CD4-positive, alpha-beta T cell (primary cell): Measurements from ENCODE around the gene CNTFR. TPM values are rescaled to one million over a fixed set of nuclear protein-coding genes. Genes with fewer than 3 reads are reported as not detected.

Experiments used
- ATAC-seq: fragments of 200-7000 bp; cut with Tn5 transposase; one replicate; pipeline ENCODE4 v1.10.0; 2022; ENCODE audit warnings: mild to moderate bottlenecking; ENCODE audit not compliant: poor library complexity
- CTCF ChIA-PET: fragments of 350-600 bp; sonication (Branson Sonifier 250); formaldehyde crosslinking; loops from one replicate; lab custom pipeline; 2021; ENCODE audit warnings: antibody characterized with exemption, inconsistent platforms; lab: Charles Lee
- POLR2A ChIA-PET: fragments of 350-600 bp; sonication (Branson Sonifier 250); formaldehyde crosslinking; loops from one replicate; lab custom pipeline; 2021; ENCODE audit warnings: antibody characterized with exemption, inconsistent platforms; lab: Charles Lee
- DNase-seq, 14 experiments: peaks; one replicate each; pipeline ENCODE4 v3.0.0-alpha.2; 2013 to 2020; ENCODE audit warnings: mixed read lengths in 2 of 14
- H3K27ac ChIP-seq, 2 donors: one replicate each; pipeline versions ENCODE4 v1.5.1 to v1.7.0; 2013; ENCODE audit warnings: low read length in 2 of 2, low read depth in 1 of 2, mild to moderate bottlenecking in 1 of 2
- H3K27me3 ChIP-seq, 2 experiments: 1 replicate in 1 of 2; 2 replicates in 1 of 2; pipeline versions ENCODE4 v1.6.1 to v1.7.0; 2013; ENCODE audit warnings: low read length in 2 of 2, control low read depth in 1 of 2, mild to moderate bottlenecking in 1 of 2, moderate library complexity in 1 of 2; ENCODE audit not compliant: insufficient read depth in 2 of 2, control insufficient read depth in 1 of 2
- H3K36me3 ChIP-seq: one replicate; pipeline ENCODE4 v1.6.1; 2013; ENCODE audit warnings: low read length, control low read depth; ENCODE audit not compliant: insufficient read depth
- H3K4me1 ChIP-seq: one replicate; pipeline ENCODE4 v1.6.1; 2013; ENCODE audit warnings: low read length, control low read depth; ENCODE audit not compliant: insufficient read depth
- H3K4me3 ChIP-seq: one replicate; pipeline ENCODE4 v1.5.1; 2013; ENCODE audit warnings: mild to moderate bottlenecking, low read length, moderate library complexity
- H3K9me3 ChIP-seq, 2 experiments: 1 replicate in 1 of 2; 2 replicates in 1 of 2; pipeline versions ENCODE4 v1.6.1 to v1.7.0; 2013; ENCODE audit warnings: low read length in 2 of 2, mild to moderate bottlenecking in 2 of 2, control low read depth in 1 of 2, moderate library complexity in 1 of 2; ENCODE audit not compliant: control insufficient read depth in 1 of 2, insufficient read depth in 1 of 2
- H3K27ac Mint-ChIP-seq: one replicate; pipeline ENCODE4 v1.8.0; 2020; ENCODE audit warnings: mixed read lengths
- H3K27me3 Mint-ChIP-seq: one replicate; pipeline ENCODE4 v1.8.0; 2021; ENCODE audit warnings: mixed read lengths
- H3K36me3 Mint-ChIP-seq: one replicate; pipeline ENCODE4 v1.8.0; 2021; ENCODE audit warnings: low read depth, mixed read lengths
- H3K4me1 Mint-ChIP-seq: one replicate; pipeline ENCODE4 v1.8.0; 2021; ENCODE audit warnings: low read depth, mixed read lengths
- H3K4me3 Mint-ChIP-seq: one replicate; pipeline ENCODE4 v1.8.0; 2020; ENCODE audit warnings: mild to moderate bottlenecking, mixed read lengths
- H3K9me3 Mint-ChIP-seq: one replicate; pipeline ENCODE4 v1.8.0; 2020; ENCODE audit warnings: mixed read lengths
- CTCF ChIP-seq: fragments of 200-600 bp; IDR thresholded peaks from one replicate; pipeline ENCODE4 v1.8.0; 2022; ENCODE audit warnings: antibody characterized with exemption, mild to moderate bottlenecking
- intact Hi-C, 2 experiments: fragments of 100-400 bp; cut with DNase I in 1 of 2; cut with micrococcal nuclease in 1 of 2; formaldehyde crosslinking; loops; one replicate each; pipeline versions ENCODE4 v1.15.1 to v1.9.0; 2023 to 2025; cut with DNase I, micrococcal nuclease
- total RNA-seq, 174 experiments: library from RNA in 2 of 174; stranded (reverse) in 2 of 174; gene quantifications; one replicate each; pipeline ENCODE4 v1.2.3 and lab custom pipeline; 2021 to 2026

Gene CNTFR
- total RNA-seq, 2 experiments from 2014 or later, result not detected

GRCh38 chr9:34563262-34563661 lies 26.3 kb downstream of the CNTFR start:
- Histone ChIP-seq H3K4me1 (no peaks in the 10 kb centered on the region), H3K4me3 (no peak overlapping the region), H3K9me3 (peaks cover 0 to 11% of the 10 kb centered on the region in 2 experiments), H3K36me3 (no peaks in the 10 kb centered on the region), H3K27ac (no peak overlapping the region), H3K27me3 (peaks cover 18 to 24% of the 10 kb centered on the region in 2 experiments)
- Mint-ChIP-seq H3K36me3 (no peaks in the 10 kb centered on the region), H3K4me3 (no peak overlapping the region), H3K4me1 (no peaks in the 10 kb centered on the region), H3K27ac (no peak overlapping the region), H3K9me3 (no peaks in the 10 kb centered on the region), H3K27me3 (peaks cover 64% of the 10 kb centered on the region)
- no peak for TF ChIP-seq CTCF
- CTCF ChIA-PET, result no interaction called here
- POLR2A ChIA-PET, result no interaction called here
- DNase-seq, result no peak
- no peak for ATAC-seq
- intact Hi-C loops, result no loop called here

- DNase-seq, result peak in 2 of 14 experiments; percentile 15 to 27
- Histone ChIP-seq H3K27me3 (peaks cover 18 to 25% of the 10 kb centered on the region in 2 experiments), H3K4me1 (no peaks in the 10 kb centered on the region), H3K27ac (no peak overlapping the region), H3K4me3 (no peak overlapping the region), H3K9me3 (peaks cover 0 to 11% of the 10 kb centered on the region in 2 experiments), H3K36me3 (no peaks in the 10 kb centered on the region)
- no peaks in the 10 kb centered on the region for H3K9me3 Mint-ChIP-seq
- H3K4me1 Mint-ChIP-seq, result no peaks in the 10 kb centered on the region
- H3K4me3 Mint-ChIP-seq, result no peak overlapping the region
- no peaks in the 10 kb centered on the region for H3K36me3 Mint-ChIP-seq
- intact Hi-C loops, result no loop called here
- POLR2A ChIA-PET, result interaction anchor here (0.6 kb wide), 1 partner anchor 121 kb away, joined by 3 read pairs; no protein-coding TSS in a partner anchor
- peaks cover 67% of the 10 kb centered on the region for H3K27me3 Mint-ChIP-seq
- no peak overlapping the region for H3K27ac Mint-ChIP-seq
- no peak for ATAC-seq
- peak; percentile 27 for TF ChIP-seq CTCF
- CTCF ChIA-PET, result interaction anchor here (0.7 to 1.0 kb wide), 2 partner anchors 12 to 29 kb away, joined by 3 read pairs; no protein-coding TSS in a partner anchor
Measured at GRCh38 chr9:34562135-34562745, 27.3 kb downstream of the CNTFR start.

GRCh38 chr9:34560599-34561214 lies 28.8 kb downstream of the CNTFR start:
- ATAC-seq, result no peak
- H3K27ac Mint-ChIP-seq, result no peak overlapping the region
- H3K36me3 ChIP-seq, result no peaks in the 10 kb centered on the region
- H3K4me3 Mint-ChIP-seq, result no peak overlapping the region
- ChIA-PET CTCF (no interaction called here), POLR2A (no interaction called here)
- H3K9me3 Mint-ChIP-seq, result no peaks in the 10 kb centered on the region
- no peaks in the 10 kb centered on the region for H3K36me3 Mint-ChIP-seq
- H3K4me3 ChIP-seq, result no peak overlapping the region
- H3K4me1 Mint-ChIP-seq, result no peaks in the 10 kb centered on the region
- no peak for TF ChIP-seq CTCF
- H3K9me3 ChIP-seq, result peaks cover 0 to 11% of the 10 kb centered on the region in 2 experiments
- DNase-seq, result no peak
- H3K27me3 ChIP-seq, result peaks cover 14 to 25% of the 10 kb centered on the region in 2 experiments
- intact Hi-C loops, result no loop called here
- no peak overlapping the region for H3K27ac ChIP-seq
- H3K27me3 Mint-ChIP-seq, result peaks cover 70% of the 10 kb centered on the region
- no peaks in the 10 kb centered on the region for H3K4me1 ChIP-seq
